ENCODE data around the gene ADAMTS16. TPM values are rescaled to one million over a fixed set of nuclear protein-coding genes. Genes with fewer than 3 reads are reported as not detected.

Gene ADAMTS16
- total and polyA plus RNA-seq, 10 donors, result not detected

DNA sequence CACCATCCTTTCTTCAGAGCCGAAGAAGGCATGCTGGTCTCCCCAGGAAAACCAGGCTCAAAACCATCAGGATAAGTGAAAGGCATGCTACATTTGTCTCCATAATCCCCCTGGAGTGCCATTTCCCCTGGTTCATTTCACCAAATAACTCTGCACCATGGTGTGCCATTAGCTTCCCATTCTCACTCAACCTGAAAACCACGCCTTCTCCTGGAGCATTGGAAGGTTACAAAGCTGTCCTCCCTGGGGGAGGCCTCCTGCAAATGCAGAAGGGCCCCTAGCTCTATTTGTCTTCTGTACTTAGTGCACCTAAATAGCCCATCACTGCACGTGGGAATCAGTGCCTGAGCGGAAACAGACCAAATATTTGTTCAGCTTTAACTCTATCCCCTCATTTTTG is 192.2 kb downstream of the ADAMTS16 start:
- WGBS, 5 donors, result 72 to 87% (median 81%) methylated on average over 4 of the region's 4 CpGs
- no peak for DNase-seq
- Histone ChIP-seq H3K4me1 (no peaks in the 10 kb centered on the region), H3K27ac (no peak overlapping the region), H3K36me3 (no peaks in the 10 kb centered on the region), H3K9me3 (peaks cover 0 to 6% (median 0%) of the 10 kb centered on the region in 8 donors), H3K27me3 (replicated peaks in 1 of 7) (peaks cover 0 to 3% (median 0%) of the 10 kb centered on the region in 7 donors), H3K4me3 (no peak overlapping the region)
- intact Hi-C loops (cut with DNase I; ENCODE audit: low total_unique reads), result no loop called here
- TF ChIP-seq, protein P1, sequence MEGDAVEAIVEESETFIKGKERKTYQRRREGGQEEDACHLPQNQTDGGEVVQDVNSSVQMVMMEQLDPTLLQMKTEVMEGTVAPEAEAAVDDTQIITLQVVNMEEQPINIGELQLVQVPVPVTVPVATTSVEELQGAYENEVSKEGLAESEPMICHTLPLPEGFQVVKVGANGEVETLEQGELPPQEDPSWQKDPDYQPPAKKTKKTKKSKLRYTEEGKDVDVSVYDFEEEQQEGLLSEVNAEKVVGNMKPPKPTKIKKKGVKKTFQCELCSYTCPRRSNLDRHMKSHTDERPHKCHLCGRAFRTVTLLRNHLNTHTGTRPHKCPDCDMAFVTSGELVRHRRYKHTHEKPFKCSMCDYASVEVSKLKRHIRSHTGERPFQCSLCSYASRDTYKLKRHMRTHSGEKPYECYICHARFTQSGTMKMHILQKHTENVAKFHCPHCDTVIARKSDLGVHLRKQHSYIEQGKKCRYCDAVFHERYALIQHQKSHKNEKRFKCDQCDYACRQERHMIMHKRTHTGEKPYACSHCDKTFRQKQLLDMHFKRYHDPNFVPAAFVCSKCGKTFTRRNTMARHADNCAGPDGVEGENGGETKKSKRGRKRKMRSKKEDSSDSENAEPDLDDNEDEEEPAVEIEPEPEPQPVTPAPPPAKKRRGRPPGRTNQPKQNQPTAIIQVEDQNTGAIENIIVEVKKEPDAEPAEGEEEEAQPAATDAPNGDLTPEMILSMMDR (IDR thresholded peaks at IDR 0.05 in 8 of 11, conservative IDR thresholded peaks at IDR 0.05 in 3 of 11), result no peak
- TF ChIP-seq POLR2AphosphoS5 (IDR thresholded peaks at IDR 0.05) (no peak), POLR2A (IDR thresholded peaks at IDR 0.05) (no peak)

DNA sequence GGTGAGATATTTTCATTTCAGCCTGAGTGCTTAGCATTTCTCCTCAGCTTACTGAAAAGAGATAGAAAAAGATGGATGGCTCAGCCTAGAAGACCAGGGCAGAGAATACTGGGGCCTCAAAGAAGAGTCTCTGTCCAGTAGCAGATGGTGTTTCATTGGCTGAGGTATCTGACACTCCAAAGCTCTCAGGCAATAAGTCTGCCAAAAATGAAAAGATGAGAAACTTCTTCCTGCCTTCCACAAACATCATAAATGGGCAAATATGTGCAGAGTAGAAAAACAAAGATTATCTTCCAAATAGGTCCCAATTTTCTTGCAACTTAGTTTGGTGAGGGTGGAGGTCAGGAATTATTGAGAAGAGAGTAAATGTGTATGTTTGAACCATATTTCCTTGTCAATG is 195.0 kb downstream of the ADAMTS16 start:
- intact Hi-C loops (cut with DNase I; ENCODE audit: low total_unique reads), result no loop called here
- no peaks in the 10 kb centered on the region for H3K4me1 ChIP-seq
- no peaks in the 10 kb centered on the region for H3K9me3 ChIP-seq
- DNase-seq, result no peak
- H3K36me3 ChIP-seq, result no peaks in the 10 kb centered on the region
- no peaks in the 10 kb centered on the region for H3K27me3 ChIP-seq (replicated peaks in 1 of 7)
- H3K27ac ChIP-seq, result no peak overlapping the region
- H3K4me3 ChIP-seq, result no peak overlapping the region
- no peak for TF ChIP-seq POLR2A (IDR thresholded peaks at IDR 0.05)
- TF ChIP-seq, protein P1 (IDR thresholded peaks at IDR 0.05 in 8 of 11, conservative IDR thresholded peaks at IDR 0.05 in 3 of 11), result no peak
- TF ChIP-seq POLR2AphosphoS5 (IDR thresholded peaks at IDR 0.05), result no peak

DNA sequence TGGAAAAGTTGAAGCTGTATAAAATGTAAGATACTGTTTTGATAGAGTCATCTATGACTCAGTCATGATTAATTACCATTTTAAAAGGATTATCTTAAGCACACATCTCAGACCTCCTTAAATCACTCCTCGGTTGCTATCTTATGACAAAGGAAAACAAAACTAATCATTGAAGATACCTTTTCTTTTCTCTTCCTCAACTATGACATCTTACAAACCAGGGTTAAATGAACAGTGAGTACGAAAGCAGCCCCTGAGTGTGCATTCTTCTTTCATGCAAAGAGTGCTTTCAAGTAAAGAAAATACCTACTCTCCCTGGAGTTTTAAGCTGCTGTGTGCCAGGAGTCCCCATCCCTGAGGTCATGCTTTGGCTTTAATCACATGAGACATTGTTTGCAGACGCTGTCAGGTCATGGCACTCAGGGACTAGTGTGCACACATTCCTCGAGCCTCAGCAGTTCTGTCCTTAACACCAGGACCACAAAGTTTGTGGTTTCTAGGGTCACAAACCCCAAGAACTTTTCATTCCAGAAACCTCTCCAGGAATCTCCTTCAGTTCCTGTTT is 195.7 kb downstream of the ADAMTS16 start:
- no peak for DNase-seq
- Histone ChIP-seq H3K4me1 (no peaks in the 10 kb centered on the region), H3K36me3 (no peaks in the 10 kb centered on the region), H3K4me3 (no peak overlapping the region), H3K27ac (no peak overlapping the region), H3K9me3 (no peaks in the 10 kb centered on the region), H3K27me3 (replicated peaks in 1 of 7) (no peaks in the 10 kb centered on the region)
- WGBS, 5 donors, result 44 to 63% (median 54%) methylated on average over 4 of the region's 4 CpGs
- intact Hi-C loops (cut with DNase I; ENCODE audit: low total_unique reads), result no loop called here
- TF ChIP-seq, protein P1 (IDR thresholded peaks at IDR 0.05 in 8 of 11, conservative IDR thresholded peaks at IDR 0.05 in 3 of 11), result no peak
- TF ChIP-seq POLR2AphosphoS5 (IDR thresholded peaks at IDR 0.05), result no peak
- TF ChIP-seq POLR2A (IDR thresholded peaks at IDR 0.05), result no peak

DNA sequence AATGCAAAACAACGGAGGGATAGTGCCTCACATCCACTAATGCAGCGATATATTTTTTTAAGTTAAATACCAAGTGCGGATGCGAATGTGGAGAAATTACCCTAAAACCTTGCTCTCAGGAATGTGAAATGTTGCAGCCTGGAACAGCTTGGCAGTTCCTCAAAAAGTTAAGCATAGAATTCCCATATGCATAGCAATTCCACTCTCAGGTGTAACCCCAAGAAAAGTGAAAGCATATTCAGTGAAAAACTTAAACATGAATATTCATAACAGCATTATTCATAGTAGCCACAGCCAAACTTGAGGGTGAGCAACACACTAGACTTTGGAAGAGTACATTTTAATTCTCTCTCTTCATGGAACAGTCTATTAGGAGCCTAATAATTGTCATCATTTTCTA is 199.1 kb downstream of the ADAMTS16 start:
- Histone ChIP-seq H3K4me1 (peaks cover 0 to 6% (median 2%) of the 10 kb centered on the region in 6 donors), H3K4me3 (no peak overlapping the region), H3K27ac (no peak overlapping the region), H3K36me3 (no peaks in the 10 kb centered on the region), H3K27me3 (replicated peaks in 1 of 7) (no peaks in the 10 kb centered on the region), H3K9me3 (no peaks in the 10 kb centered on the region)
- intact Hi-C loops (cut with DNase I; ENCODE audit: low total_unique reads), result no loop called here
- DNase-seq, result no peak
- TF ChIP-seq POLR2A (IDR thresholded peaks at IDR 0.05), result no peak
- 93 to 98% (median 96%) methylated on average over 4 of the region's 4 CpGs for WGBS, 5 donors
